GM18505 (cell line): ENCODE data around the gene ZNF212.

Experiments used
- ATAC-seq: cut with Tn5 transposase; IDR thresholded peaks from one replicate; pipeline ENCODE4 v1.9.1; 2021; ENCODE audit not compliant: unreplicated experiment
- POLR2A ChIP-seq: IDR thresholded peaks from 4 replicates; pipeline ENCODE4 v1.6.1; 2011; ENCODE audit warnings: borderline replicate concordance; ENCODE audit not compliant: insufficient read depth, insufficient read length; ENCODE audit errors: extremely low read depth

Gene ZNF212

DNA sequence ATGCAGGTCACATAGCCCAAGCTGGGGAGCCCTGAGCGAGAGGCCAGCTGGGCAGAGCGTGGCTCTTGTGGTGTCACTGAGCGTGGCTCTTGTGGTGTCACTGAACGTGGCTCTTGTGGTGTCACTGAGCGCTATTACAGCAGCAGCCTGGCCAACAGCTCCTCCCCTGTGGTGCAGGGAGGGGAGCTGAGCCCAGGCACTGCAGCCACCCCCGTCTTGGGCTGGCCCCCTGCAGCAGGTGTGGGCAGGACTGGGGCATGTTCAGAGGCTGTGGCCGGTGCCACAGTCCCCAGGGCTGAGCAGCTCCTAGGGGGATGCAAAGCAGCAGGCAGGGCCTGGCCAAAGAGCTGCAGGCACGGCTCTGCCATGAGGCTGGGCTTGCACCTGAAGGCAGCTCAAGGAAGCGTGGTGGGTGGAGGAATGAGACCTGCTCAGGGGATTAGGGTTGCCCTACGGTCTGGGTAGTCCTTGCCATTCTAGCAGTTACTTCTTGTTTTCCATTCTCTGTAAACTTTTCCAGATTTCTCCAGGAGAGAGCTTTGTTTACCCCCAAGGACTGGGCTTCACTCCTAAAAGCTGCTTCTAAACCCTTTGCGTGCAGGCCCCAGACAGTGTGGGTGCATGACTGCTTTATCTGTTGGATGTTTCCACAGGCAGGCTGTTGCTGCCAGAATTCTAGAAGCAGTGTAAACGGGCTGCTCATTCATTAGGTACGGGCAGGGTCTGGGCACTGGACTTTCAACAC lies 51.8 kb downstream of the ZNF212 start:
- no peak for ATAC-seq
- TF ChIP-seq POLR2A: no peak

DNA sequence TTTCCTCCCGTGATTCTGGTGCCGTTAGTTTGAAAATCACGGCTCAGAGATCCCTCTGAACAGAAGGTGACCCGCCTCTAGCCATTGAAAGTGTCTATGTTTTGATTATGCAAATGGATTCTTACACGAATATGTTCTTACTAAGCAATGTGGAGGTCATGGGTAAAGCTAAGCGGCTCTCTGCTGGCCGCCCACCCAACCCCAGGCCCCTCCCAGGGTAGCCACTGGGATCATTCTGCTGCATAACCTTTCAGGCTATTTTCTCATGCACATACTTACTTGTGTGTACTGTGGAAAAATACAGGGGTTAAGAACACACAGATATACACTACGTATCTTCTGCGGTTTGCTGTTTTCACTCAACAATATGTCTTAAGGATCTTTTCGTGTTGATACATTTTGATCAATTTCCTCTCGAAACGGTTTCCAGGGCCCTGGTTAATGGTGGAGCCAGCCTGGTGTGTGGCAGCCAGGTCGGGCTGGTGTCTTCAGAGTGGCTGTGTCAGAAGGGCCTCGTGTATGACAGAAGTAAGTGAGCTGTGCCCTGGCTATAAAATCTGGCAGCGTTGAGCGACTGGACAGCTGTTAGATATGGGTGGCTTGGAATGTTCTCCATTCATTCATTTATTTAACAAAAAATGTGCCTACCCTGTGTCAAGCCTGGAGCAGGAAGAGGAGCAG lies 52.5 kb downstream of the ZNF212 start:
- no peak for TF ChIP-seq POLR2A
- ATAC-seq: no peak

DNA sequence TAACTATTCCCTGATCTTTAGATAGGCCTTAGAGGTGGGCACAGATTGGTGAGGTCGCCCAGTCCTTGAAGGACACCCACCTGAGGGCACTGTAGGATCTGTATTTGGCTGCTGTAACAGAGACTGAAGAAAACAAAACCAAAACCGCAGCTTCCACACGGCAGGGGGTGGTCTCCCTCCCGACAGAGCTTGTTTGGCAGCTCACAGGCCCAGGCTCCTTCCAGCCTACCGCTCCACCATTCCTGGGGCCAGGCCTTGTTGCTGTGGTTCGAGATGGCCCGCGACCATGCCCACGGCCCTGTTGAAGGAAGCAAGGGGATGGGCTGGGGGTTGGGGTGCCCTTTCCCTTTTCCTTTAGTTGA lies 53.0 kb downstream of the ZNF212 start:
- TF ChIP-seq POLR2A: no peak
- ATAC-seq: no peak

DNA sequence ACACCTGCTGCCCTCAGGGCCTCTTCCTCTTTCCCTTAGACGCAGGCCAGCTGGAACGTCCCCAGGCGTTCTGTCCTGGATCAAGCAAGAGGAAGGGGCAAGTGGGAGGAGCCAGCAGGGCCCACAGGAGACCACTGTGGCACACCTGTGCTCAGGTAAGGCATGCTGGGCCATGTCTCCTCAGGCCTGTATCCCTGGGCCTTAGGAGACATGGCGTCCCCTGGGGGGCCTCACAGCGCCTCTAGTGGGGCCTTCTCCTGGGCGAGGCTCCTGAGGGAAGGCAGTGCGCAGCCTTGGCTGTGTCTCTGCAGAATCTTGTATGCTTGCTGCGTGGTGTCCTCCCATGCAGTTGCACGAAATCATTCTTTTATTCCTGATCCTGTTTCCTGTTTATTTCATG lies 53.9 kb downstream of the ZNF212 start:
- TF ChIP-seq POLR2A: no peak
- ATAC-seq: no peak

DNA sequence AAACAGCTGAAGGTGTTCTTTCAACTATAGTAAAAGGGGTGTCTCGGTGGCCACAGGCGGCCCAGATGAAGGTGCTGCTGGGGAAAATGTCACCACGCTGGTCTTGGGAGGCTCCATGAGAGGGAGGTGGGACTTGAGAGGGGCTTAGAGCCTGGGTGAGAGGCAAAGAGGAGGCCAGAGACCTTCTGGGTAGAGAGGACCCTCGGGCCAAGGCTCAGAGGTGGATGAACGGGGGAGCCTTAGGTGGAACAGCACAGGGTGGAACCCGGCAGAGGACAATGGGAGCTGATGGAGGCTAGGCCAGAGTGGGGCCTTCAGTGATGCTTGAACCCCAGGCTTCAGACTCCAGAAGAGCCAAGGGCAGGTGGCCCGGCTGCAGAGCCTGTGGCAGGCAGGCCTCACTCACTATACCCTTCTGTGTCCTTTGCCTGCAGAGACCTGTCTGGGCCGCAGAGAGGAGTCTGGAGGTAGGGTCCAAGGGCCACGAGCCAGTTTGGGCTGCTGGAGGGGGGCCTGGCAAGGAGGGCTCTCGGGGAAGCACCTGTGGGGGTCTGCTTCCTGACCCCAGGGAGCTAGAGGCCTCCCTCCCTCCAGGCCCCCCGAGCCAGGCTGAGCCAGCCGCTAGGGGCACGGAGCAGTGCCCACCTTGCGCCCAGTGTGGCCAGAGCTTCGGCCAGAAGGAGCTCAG lies 54.6 kb downstream of the ZNF212 start:
- ATAC-seq: no peak
- no peak for TF ChIP-seq POLR2A

DNA sequence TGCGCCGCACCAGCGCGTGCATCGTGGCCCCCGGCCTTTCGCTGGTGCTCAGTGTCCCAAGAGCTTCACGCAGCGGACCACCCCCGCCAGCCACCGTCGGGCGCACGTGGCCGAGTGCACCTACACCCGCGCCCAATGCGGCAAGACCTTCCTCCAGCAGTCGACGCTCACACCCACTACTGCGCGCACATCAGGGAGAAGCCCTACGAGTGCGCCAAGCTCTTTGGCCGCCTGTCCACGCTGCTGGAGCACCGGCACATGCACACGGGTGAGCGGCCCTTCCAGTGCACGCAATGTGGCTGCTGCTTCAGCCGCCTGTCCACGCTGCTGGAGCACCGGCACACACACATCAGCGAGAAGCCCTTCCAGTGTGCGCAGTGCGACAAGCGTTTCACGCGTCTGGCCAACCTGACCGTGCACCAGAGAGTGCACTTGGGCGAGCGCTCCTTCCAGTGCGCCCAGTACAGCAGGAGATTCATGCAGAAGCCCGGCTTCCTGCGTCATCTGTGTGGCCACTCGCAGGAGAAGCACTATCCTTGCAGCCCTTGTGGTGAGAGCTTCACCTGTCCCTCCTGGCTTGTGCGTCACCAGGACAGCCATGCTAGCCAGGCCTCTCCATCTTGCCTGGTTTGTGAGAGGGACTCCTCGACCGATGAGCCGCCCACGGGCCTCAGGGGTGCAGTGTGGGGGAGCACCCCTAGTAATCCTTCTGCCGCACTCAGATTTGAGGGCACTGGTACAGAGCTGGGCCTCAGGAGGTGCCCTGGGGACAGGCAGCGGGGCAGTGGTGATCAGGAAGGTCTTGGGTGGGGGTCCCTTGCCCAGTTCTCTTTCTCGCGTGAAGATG lies 55.4 kb downstream of the ZNF212 start:
- no peak for TF ChIP-seq POLR2A
- no peak for ATAC-seq

DNA sequence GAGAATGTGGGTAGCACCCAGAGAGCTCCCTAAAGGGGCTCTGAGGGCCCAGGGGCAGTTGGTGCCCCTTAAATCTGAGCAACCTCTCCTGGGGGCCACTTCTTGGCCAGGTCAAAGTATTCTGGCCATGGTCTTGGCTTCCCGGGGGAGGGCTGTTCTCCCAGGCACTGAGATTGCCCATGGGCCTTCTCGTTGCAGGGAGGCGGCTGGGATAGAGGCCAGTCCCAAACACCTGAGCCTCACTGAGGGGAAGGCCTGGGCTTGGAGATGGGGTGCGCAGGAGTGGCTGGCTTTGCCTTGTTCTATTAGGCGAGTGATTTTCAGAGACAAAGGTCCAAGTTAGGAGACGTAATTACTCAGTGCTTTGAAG lies 56.0 kb downstream of the ZNF212 start:
- no peak for ATAC-seq
- TF ChIP-seq POLR2A: no peak

DNA sequence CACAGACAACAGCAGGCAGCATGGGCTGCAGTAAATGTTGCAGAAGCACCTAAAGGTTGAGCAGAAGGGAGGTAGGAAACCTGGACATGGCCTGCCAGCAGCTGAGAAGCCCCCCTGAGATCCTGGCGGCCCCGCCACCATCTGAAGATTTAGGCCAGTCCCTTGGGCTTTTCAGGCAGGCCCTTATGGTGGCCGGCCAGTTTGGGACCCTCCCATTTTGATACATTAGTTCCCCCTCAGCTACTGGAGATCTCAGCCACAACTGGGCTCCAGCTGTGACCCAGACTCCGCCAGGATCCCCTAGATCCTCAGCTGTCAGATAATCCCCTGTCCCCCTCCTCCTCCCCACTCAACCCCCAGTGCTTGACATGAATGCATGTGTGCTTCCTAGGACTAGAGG lies 56.9 kb downstream of the ZNF212 start:
- no peak for TF ChIP-seq POLR2A
- no peak for ATAC-seq

DNA sequence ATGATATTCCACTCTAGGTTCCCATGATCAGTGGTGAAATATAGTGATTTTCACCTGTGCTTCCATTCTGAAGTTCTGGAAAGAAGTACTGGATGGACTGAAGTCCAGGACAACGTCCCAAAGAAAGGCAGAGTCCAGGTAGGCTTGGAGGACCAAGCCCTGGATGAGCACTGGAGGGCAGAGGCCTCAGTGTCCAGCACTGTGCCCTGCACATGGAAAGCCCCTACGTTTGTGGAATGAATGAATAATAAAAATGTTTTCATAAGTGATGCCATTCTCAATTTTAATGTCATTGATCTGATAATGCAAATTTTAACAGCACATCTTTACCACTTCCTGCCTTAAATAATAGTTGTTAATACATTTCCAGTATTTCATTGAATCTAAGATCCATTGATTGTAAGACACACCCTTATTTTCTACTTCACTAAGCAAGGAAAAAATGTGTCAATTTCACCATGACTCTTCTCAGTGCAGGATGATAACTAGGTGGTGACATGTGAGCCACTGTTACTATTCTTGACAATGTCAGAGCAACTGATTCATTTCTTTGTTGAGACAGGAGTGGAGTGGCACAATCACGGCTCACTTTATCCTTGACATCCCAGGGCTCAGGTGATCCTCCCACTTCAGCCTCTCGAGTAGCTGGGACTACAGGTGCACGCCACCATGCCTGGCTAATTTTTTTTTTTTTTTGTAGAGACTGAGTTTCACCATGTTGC lies 57.7 kb downstream of the ZNF212 start:
- TF ChIP-seq POLR2A: no peak

DNA sequence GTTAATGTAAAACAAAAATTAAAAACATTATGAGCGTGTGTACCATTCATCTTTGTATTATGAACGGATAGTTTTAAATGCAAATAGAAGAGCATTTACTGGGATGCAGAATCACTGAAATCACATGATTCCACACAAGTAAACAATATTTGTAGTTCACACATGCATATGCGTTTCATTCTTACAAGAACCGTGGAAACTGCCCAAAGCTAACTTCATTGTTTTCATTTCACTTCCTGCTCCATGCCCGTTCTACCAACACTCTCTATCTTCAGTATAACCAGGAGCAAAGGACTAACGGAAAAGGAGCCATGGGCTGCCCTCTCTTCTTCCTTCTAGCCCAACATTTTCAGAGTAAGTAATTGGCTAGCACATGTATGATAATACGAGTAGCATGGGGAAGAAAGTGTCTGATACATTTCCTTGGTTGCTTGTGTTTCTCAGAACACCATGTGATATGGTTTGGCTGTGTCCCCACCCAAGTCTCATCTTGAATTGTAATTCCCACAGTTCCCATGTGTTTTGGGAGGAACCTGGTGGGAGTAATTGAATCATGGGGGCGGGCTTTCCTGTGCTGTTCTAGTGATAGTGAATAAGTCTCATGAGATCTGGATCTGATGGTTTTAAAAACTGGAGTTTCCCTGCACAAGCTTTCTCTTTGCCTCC lies 61.3 kb downstream of the ZNF212 start:
- ATAC-seq: no peak

More for the DNA sequence above, 57.7 kb downstream of the ZNF212 start:
- ATAC-seq: no peak

DNA sequence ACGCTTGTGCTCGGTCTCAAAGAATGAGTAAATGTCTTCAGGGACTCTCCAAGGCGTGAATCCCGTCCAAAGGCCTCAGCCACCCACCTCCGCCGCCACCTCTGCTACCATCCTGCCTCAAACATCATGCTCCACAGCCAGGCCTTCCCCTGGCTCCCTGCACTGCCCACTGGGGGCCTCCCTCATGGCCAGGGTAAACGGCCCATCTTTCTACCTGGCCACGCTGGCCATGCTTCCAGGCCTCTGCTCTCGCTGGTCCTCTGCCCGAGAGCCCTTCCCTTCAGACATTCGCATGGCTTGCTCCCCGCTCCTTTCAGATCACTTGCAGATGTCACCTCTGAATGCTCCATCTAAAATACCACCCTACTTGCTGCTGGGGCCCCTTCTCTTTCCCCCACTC lies 62.8 kb downstream of the ZNF212 start:
- ATAC-seq: no peak
- TF ChIP-seq POLR2A: no peak

More for the DNA sequence above, 61.3 kb downstream of the ZNF212 start:
- TF ChIP-seq POLR2A: no peak

DNA sequence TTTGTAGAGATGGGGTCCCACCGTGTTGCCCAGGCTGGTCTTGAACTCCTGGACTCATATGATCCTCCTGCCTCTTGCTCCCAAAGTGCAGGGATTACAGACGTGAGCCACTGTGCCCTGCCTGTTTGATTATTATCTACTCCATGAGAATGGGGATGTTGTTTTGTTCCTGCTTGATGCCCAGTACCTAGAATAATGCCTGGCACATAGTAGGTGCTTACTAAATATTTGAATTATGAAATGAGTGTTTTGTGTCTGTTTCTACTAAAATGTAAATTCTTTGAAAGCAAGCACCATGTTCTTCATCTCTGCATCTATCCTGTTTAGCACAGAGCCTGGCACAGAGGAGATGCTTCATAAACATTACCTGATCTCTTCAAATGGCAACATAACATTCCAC lies 63.4 kb downstream of the ZNF212 start:
- no peak for ATAC-seq
- TF ChIP-seq POLR2A: no peak
